HG03108 (cell line): ENCODE results near the gene SLC11A1.

Experiments
- ATAC-seq: cut with Tn5 transposase; IDR thresholded peaks from one replicate; pipeline ENCODE4 v1.9.1; 2021; ENCODE audit warnings: moderate library complexity; ENCODE audit not compliant: unreplicated experiment

SLC11A1 gene, protein sequence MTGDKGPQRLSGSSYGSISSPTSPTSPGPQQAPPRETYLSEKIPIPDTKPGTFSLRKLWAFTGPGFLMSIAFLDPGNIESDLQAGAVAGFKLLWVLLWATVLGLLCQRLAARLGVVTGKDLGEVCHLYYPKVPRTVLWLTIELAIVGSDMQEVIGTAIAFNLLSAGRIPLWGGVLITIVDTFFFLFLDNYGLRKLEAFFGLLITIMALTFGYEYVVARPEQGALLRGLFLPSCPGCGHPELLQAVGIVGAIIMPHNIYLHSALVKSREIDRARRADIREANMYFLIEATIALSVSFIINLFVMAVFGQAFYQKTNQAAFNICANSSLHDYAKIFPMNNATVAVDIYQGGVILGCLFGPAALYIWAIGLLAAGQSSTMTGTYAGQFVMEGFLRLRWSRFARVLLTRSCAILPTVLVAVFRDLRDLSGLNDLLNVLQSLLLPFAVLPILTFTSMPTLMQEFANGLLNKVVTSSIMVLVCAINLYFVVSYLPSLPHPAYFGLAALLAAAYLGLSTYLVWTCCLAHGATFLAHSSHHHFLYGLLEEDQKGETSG

DNA sequence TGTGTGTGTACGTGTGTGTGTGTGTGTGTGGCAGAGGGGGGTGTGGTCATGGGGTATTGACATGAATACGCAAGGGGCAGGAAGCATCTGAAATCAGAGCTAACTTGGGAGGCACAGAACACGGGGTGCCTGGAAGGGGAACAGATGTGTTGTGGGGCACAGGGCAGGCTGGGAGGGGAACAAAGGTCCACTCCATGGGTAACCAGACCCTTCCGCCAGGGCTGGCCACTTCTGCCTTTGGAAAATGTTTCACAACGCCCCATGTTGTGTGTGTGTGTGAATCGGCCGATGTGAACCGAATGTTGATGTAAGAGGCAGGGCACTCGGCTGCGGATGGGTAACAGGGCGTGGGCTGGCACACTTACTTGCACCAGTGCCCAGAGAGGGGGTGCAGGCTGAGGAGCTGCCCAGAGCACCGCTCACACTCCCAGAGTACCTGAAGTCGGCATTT, at the start of gene SLC11A1:
SLC11A1 (plus strand) TSS at position 358 of the 451 bp plus-strand sequence. CDS start 96 bp downstream, outside the sequence.
- ATAC-seq: no peak

DNA sequence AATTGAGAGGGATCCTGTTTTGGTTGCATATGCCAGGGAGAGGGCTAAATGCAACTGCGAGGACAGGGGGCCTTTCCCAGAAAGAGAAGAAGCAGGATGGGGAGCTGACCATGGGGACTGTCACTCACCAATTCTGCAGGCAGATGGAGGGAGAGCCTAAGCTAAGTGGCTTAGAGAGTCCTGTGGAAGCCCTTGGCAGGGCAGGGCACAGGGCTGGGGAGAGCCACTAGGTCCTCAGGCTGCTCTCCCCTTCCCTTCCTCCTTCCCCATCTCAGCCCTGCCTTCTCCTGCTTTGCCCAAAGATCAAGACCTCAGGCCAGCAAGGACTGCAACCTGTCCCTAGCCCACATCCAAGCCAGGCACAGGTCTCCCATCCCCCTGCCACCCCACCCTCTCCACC, 49.8 kb upstream of the SLC11A1 start:
- no peak for ATAC-seq

DNA sequence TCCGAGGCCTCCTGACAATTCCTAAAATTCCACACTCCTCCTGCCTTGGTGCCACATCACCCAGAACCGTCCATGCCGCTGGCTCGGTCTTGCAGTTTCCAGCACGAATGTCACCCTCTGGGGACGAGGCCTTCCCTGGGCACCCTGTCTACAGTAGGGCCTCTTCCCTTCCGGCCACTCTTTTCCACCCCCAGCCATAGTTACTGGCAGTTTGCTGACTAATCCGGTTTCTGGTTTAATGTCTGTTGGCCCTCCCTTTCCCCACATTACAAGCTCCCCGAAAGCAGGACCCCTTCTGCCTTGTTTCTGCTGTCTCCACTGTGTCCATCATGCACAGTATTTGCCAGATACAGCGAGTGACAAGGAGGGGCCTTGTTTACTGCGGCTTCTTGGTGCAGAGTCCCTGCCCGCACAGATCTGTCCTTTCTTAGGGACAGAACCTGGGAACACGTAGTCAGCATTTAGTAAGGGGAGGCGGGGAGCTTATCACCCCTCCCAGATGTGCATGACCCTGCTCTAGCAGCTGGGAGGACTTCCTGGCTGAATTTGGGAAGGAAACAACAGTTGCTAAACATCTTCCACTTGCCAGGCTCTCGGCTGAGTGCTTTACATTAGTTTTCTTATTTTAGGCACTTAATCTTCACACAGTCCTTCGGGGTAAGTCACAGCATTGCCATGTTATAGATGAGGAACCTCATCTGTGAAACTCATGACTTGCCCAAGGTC, 49.0 kb upstream of the SLC11A1 start:
- no peak for ATAC-seq

- ATAC-seq: no peak
Observed at GRCh38 chr2:218334531-218334930, 47.5 kb upstream of the SLC11A1 start.

DNA sequence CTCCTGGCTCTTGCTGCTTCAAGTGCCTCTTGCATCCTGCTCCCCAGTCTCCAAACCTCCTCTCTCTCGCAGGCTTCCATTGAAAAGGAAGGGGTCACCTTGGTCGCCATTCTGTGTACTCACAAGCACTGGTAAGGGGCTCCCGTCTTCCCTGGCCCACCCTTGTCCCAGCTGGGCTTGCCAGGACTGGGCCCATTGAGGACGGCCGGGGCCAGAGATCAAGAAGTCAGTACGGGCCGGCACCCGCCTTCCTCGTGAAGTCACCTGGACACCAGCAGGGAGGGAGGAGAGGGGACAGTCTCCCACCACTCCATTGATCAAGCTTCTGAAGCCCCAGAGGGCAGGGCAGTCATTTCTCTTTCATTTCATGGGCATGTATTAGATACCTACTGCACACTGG, 41.4 kb upstream of the SLC11A1 start:
- no peak for ATAC-seq

- ATAC-seq: no peak
Observed at GRCh38 chr2:218341381-218341780, 40.7 kb upstream of the SLC11A1 start.

DNA sequence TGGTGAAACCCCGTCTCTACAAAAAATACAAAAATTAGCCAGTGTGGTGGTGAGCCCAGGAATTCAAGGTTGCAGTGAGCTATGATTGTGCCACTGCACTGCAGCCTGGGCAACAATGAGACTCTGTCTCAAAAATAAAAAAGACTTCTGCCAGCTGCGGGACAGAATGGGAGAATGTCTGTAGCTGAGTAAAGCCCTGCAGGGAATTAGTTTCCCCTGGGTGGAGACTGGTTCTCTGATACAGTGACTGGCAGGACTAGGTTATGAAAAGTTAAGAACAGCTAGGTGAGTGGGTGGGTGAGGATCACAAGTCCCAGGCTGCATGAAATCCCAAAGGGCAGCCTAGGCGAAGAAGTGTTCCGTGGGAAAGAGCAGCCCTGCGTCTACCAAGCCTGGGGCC, 39.2 kb upstream of the SLC11A1 start:
- ATAC-seq: no peak

DNA sequence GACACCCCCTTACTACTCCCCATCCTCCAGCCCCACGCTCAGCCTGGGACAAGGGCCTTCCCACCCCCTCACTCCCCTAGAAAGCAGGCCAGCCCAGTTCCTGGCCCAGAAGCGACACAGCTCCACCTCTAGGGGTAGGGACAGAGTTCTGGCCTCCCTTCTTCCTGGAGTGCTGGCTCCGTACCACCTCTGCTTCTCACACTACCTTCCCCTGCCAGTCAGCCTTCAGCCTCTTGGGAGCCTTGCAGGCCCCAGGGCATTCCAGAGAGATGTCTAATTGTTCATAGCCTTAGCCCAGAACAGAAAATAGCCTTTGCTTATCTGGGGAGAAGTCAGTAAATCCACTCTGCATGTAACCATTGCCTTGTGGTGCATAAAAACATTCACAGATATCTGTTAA, 38.5 kb upstream of the SLC11A1 start:
- no peak for ATAC-seq

GRCh38 chr2:218344090-218344754, 37.9 kb upstream of the SLC11A1 start:
- ATAC-seq: no peak

GRCh38 chr2:218344755-218345417, 37.2 kb upstream of the SLC11A1 start:
- no peak for ATAC-seq

GRCh38 chr2:218345491-218346236, 36.4 kb upstream of the SLC11A1 start:
- ATAC-seq: no peak

DNA sequence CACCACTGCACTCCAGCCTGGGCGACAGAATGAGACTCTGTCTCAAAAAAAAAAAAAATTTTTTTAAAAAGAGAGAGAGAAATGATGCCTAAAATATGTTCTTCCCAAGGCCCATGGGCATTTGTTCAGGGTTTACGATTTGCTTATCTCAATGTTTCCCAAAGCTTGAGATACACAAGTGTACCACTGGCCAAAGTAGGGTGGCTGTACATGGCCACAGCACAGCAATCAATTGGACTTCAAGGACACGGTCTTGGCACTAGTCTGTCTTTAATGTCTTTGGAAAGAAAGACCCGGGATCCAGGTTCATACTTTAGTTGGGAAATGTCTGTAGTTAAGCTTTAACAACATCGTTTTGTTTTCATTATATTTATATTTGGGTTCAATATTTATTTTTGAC, 34.9 kb upstream of the SLC11A1 start:
- ATAC-seq: no peak

GRCh38 chr2:218354045-218354444, 28.0 kb upstream of the SLC11A1 start:
- no peak for ATAC-seq

GRCh38 chr2:218354850-218355443, 27.1 kb upstream of the SLC11A1 start:
- no peak for ATAC-seq

GRCh38 chr2:218357236-218358177, 24.6 kb upstream of the SLC11A1 start:
- ATAC-seq: no peak

DNA sequence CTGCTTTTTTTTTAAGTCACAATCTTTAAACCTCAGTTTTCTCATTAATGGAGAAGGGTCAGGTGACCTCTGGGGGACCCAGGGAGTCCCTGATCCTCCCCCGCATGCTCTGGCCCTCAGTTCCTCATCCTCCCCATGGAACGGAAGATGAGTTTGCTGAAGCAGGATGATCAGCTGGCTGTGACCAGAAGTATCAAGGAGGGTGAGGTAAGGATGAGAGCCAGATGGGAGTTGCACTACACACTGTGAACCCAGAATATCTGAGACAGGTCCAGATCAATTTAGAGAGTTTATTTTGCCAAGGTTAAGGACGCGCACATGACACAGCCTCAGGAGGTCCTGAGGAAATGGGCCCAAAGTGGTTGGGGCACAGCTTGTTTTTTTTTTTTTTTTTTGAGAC, 21.6 kb upstream of the SLC11A1 start:
- ATAC-seq: no peak

DNA sequence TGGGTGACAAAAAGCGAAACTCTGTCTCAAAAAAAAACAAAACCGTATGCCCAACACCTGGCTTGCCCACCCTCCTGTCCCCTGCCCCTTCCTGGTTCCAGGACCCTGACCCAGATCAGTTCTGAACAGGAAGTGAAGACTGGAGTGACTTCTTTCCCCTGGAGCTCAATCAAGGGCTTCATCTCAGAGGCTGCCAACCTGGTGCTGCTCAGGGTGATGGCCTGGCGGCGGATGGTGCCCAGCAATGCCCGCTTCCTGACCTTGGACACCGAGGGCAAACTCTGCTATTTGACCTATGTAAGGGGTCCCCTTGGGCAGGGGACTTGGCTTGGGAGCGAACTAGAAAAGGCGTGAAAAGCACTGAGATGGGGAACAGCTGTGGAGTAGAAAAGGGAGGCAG, 19.5 kb upstream of the SLC11A1 start:
- no peak for ATAC-seq

- ATAC-seq: no peak
Observed at GRCh38 chr2:218363736-218364135, 18.3 kb upstream of the SLC11A1 start.

- no peak for ATAC-seq
Observed at GRCh38 chr2:218364196-218364595, 17.9 kb upstream of the SLC11A1 start.
